ENCODE results near the gene LRP10. TPM values are rescaled to one million over a fixed set of nuclear protein-coding genes. Genes with fewer than 3 reads are reported as not detected.

The LRP10 gene
- total and polyA plus RNA-seq, 2 of the 8 experiments (the other 6 are each of a cell fraction or from before 2014, with no cell fraction given): 12.4 to 15.6 TPM

- Histone ChIP-seq H3K79me2 (ENCODE audit: control insufficient read depth in 1 of 2, insufficient read depth in 2 of 2, low read length in 2 of 2) (peaks cover 0 to 25% of the 10 kb centered on the region in 2 experiments; a peak in 1 of 4 replicates), H3K27me3 (replicated peaks in 1 of 4; ENCODE audit: control insufficient read depth in 3 of 4, extremely low read depth in 1 of 4, insufficient read depth in 3 of 4, low read length in 3 of 4) (no peaks in the 10 kb centered on the region), H2BK5ac (ENCODE audit: low read depth, low read length) (peak overlapping the region; percentile 60; the same call in 1 of the 2 replicates), H2BK15ac (ENCODE audit: low read length) (peak overlapping the region; percentile 61; the same call in 1 of the 2 replicates), H3K27ac (ENCODE audit: low read depth, low read length) (no peak overlapping the region), H2AFZ (ENCODE audit: low read length) (no peak overlapping the region), H3K4me3 (ENCODE audit: extremely low read depth in 1 of 4, insufficient read depth in 2 of 4, low read depth in 3 of 4, low read length in 4 of 4) (peak overlapping the region; percentile 80 to 99 (median 87)), H3K23ac (ENCODE audit: insufficient read length) (no peak overlapping the region), H4K5ac (ENCODE audit: insufficient read length, low read depth, low read length) (peak overlapping the region; percentile 73), H4K8ac (ENCODE audit: extremely low read depth, insufficient read depth, low read length) (peak overlapping the region; percentile 93), H3K4ac (replicated peaks; ENCODE audit: insufficient read length, low read depth, low read length) (peak overlapping the region; percentile 55), H3K36me3 (ENCODE audit: control insufficient read depth in 2 of 4, insufficient read depth in 4 of 4, low read length in 3 of 4) (peaks cover 8 to 36% (median 28%) of the 10 kb centered on the region in 4 experiments; a peak in 7 of 8 replicates), H3K9me3 (ENCODE audit: insufficient read depth in 2 of 2, low read depth in 1 of 2, low read length in 1 of 2) (no peaks in the 10 kb centered on the region), H3K18ac (ENCODE audit: extremely low read depth, low read length) (peak overlapping the region; percentile 71), H3K79me1 (ENCODE audit: low read depth, low read length) (peaks cover 8% of the 10 kb centered on the region), H3K9ac (replicated peaks in 1 of 4; ENCODE audit: extremely low read depth in 1 of 4, low read depth in 3 of 4, low read length in 3 of 4) (peak overlapping the region; percentile 76 to 92 (median 84)), H3K4me1 (replicated peaks in 1 of 4; ENCODE audit: control insufficient read depth in 3 of 4, insufficient read depth in 4 of 4, low read length in 3 of 4) (peaks cover 8 to 17% (median 14%) of the 10 kb centered on the region in 4 experiments), H2BK12ac (ENCODE audit: low read depth, low read length) (peak overlapping the region; percentile 77; the same call in 1 of the 2 replicates), H3K4me2 (ENCODE audit: insufficient read depth in 1 of 2, low read depth in 2 of 2, low read length in 2 of 2) (peak overlapping the region; percentile 73 to 98), H3K14ac (ENCODE audit: insufficient read length) (no peak overlapping the region), H2AK5ac (ENCODE audit: low read depth, low read length) (peak overlapping the region; percentile 82; the same call in 1 of the 2 replicates), H3K56ac (replicated peaks; ENCODE audit: insufficient read length, low read depth, low read length) (no peak overlapping the region), H2BK120ac (replicated peaks; ENCODE audit: low read depth, low read length) (no peak overlapping the region), H2BK20ac (ENCODE audit: low read length) (no peak overlapping the region), H4K20me1 (replicated peaks in 1 of 2; ENCODE audit: control insufficient read depth in 1 of 2, insufficient read depth in 2 of 2, low read length in 2 of 2) (no peaks in the 10 kb centered on the region), H4K91ac (replicated peaks; ENCODE audit: insufficient read length, low read length) (peak overlapping the region; percentile 57), H3K23me2 (ENCODE audit: low read depth, low read length) (peaks cover 14% of the 10 kb centered on the region; the same call in 1 of the 2 replicates)
- TF ChIP-seq YY1 (IDR thresholded peaks at IDR 0.05; ENCODE audit: low read depth, low read length) (no peak), CREB1 (IDR thresholded peaks at IDR 0.05) (no peak), RBBP5 (IDR thresholded peaks at IDR 0.05; ENCODE audit: borderline replicate concordance, low read depth, low read length) (no peak), CTCF (IDR thresholded peaks at IDR 0.05; ENCODE audit: control extremely low read depth in 1 of 3, insufficient read depth in 1 of 3, low read depth in 1 of 3, low read length in 3 of 3) (0 out of 4 replicates have a peak, but pooled peaks of 1 of the 3 experiments have one; percentile 2), TCF12 (IDR thresholded peaks at IDR 0.05; ENCODE audit: low read depth, low read length) (no peak), TBP (IDR thresholded peaks at IDR 0.05; ENCODE audit: low read depth, low read length) (peak; percentile 47; the same call in 1 of the 2 replicates), SUZ12 (IDR thresholded peaks at IDR 0.05; ENCODE audit: low read length) (no peak), POLR2AphosphoS5 (IDR thresholded peaks at IDR 0.05; ENCODE audit: low read depth, low read length) (peak; percentile 49; the same call in 1 of the 2 replicates)
- ChIA-PET POLR2A (ENCODE audit: partially characterized antibody) (interaction anchor here (0.7 to 16.3 kb wide), 20 partner anchors 10 to 91 kb away, joined by 3 to 203 read pairs (median 4); partner anchors contain the start of genes LRP10, MRPL52, OXA1L and PRMT5), CTCF (ENCODE audit: partially characterized antibody) (interaction anchor here (0.5 to 56.0 kb wide), 14 partner anchors 18 to 1811 kb away, joined by 3 to 1562 read pairs (median 4); partner anchors contain the start of genes LRP10, MMP14, MRPL52 and OXA1L)
- 17% methylated on average over 23 of the region's 25 CpGs; no CpG with 5 or more reads in 1 of the 2 experiments for WGBS, 2 experiments (ENCODE audit: extremely low coverage in 1 of 2, insufficient coverage in 1 of 2, insufficient read length in 1 of 2, insufficient replicate concordance in 2 of 2, low coverage in 1 of 2, low lambda C conversion rate in 2 of 2, missing lambda C conversion rate in 1 of 2)
- FAIRE-seq (no peak), DNase-seq (ENCODE audit: low read depth in 1 of 2, low spot score in 2 of 2) (peak in 1 of 2 experiments; percentile 61)
These were observed 33.6 kb upstream of the LRP10 start for GRCh38 chr14:22837750-22838538.
